Astrocyte of the cerebellum (primary cell): Measurements from ENCODE around the gene N4BP3.
"Not testable (repeated sequence)": the region's sequence is repeated elsewhere in the genome, so short reads cannot be mapped to it uniquely, and the experiment has no call there.

Experiments used
- DNase-seq: peaks from one replicate; pipeline ENCODE4 v3.0.0-alpha.2; 2011; ENCODE audit warnings: low read depth
- H3K4me3 ChIP-seq: 2 replicates; pipeline ENCODE4 v1.5.1; 2011; ENCODE audit warnings: mild to moderate bottlenecking, low read depth, low read length, moderate library complexity
- in situ Hi-C: cut with HindIII; loops from 2 replicates; pipeline ENCODE4 v1.10.0; 2017; ENCODE audit warnings: low sequenced_read_pairs
- TF ChIP-seq, protein P1 (sequence below): IDR thresholded peaks from 2 replicates; pipeline ENCODE4 v1.5.1; 2012; ENCODE audit warnings: low read length, low read depth, moderate library complexity, mild to moderate bottlenecking; ENCODE audit errors: missing control alignments

The N4BP3 gene

DNA sequence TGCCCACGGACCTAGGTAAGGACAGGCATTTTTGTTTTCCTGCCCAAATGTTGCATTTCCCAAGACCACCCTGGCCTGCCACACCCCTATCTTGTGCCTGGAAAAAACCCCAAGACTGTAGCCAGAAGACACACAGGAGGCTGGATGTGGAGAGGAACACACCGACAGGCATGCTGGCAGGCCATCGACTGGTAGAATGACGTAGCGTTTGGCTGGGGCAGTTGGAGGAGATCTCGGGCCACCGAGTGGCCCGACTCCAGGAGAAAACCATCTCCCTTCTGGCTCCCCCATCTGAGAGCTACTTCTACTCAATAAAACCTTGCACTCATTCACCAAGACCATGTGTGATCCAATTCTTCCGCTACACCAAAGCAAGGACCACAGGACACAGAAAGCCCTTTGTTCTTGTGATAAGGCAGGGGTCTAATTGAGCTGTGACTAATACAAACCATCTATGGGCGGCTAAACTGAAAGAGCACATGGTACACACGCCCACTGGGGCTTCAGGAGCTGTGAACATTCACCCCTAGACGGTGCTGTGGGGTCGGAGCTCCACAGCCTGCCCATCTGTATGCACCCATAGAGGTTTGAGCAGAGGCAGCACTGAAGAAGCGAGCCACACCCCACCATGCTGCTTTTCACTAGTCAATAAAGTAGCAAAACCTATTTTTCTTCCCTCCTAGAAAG is 38.9 kb upstream of the N4BP3 start:
- peak; percentile 28 for DNase-seq
- TF ChIP-seq, protein P1, sequence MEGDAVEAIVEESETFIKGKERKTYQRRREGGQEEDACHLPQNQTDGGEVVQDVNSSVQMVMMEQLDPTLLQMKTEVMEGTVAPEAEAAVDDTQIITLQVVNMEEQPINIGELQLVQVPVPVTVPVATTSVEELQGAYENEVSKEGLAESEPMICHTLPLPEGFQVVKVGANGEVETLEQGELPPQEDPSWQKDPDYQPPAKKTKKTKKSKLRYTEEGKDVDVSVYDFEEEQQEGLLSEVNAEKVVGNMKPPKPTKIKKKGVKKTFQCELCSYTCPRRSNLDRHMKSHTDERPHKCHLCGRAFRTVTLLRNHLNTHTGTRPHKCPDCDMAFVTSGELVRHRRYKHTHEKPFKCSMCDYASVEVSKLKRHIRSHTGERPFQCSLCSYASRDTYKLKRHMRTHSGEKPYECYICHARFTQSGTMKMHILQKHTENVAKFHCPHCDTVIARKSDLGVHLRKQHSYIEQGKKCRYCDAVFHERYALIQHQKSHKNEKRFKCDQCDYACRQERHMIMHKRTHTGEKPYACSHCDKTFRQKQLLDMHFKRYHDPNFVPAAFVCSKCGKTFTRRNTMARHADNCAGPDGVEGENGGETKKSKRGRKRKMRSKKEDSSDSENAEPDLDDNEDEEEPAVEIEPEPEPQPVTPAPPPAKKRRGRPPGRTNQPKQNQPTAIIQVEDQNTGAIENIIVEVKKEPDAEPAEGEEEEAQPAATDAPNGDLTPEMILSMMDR, result peak; percentile 34
- in situ Hi-C loops, result no loop called here
- H3K4me3 ChIP-seq, result no peak overlapping the region

DNA sequence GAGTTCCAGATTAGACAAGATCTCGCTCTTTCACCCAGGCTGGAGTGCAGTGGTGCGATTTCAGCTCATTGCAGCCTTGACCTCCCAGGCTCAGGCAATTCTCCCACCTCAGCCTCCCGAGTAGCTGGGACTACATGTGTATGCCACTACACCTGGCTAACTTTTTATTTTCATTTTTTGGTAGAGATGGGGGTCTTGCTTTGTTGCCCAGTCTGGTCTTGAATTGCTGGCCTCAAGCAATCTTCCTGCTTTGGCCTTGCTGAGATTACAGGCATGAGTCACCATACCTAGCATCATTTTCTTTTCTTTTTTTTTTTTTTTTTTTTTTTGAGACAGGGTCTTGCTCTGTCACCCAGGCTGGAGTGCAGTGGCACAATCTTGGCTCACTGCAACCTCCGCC is 36.4 kb upstream of the N4BP3 start:
- H3K4me3 ChIP-seq, DNase-seq, in situ Hi-C loops: not testable (repeated sequence)

DNA sequence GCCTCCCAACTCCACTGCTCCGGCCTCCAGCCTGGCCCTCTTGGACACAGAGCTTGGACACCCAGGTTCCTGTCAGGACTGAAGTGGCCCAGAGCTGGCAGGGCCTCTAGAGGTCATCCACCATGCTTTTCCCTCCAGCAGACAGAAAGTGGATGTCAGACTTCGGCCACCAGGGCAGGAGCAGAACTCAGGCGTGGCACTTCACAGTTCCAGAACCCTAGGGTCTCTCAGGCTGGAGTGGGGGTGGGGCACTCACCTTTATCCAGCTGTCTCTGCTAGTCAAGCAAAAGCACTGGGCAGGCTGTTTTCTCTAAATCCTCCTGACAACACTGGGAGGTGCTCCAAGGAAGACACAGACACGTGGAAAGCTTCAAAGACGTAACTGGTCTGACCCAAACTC is 35.6 kb upstream of the N4BP3 start:
- in situ Hi-C loops, result no loop called here
- DNase-seq, result no peak
- H3K4me3 ChIP-seq, result no peak overlapping the region
- TF ChIP-seq, protein P1, result no peak

DNA sequence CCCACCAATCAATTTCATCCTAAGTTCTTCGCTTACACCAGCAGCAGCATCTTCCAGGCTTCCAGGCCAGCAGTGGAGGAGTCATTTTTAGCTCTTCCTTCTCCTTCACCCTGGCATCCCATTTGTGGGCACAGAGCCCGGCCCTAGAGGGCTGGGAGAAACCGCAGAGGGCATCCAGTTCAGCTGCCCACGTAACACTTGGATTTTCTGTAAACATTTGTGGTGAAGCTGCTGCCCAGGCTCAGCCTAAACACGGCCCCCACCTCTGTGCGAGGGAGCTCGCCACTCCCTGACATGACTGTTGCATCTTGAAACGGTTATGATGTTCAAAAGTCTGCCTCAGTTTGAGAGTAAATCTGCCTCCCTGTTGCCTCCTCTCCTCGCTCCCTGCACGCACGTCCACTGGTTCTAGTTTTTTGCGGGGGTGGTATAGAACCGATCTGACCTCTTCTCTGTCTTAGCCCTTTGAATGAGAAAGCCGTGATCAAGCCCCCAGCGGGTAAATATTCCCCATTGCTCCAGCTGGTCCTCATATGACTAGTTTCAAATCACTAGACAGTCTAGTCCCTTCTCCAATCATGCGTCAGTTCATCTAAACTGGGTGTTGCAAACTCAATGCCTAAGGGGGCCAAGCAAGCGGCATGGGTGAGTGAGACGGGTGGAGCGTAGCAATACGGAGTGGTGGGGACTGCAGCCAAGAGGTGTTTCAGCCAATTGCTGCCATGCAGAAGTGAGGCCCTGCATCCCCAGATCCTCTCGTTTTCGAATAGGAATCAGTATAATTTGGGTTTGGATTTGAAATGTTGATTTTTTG is 34.9 kb upstream of the N4BP3 start:
- TF ChIP-seq, protein P1, result no peak
- in situ Hi-C loops, result no loop called here
- no peak overlapping the region for H3K4me3 ChIP-seq
- DNase-seq, result no peak

DNA sequence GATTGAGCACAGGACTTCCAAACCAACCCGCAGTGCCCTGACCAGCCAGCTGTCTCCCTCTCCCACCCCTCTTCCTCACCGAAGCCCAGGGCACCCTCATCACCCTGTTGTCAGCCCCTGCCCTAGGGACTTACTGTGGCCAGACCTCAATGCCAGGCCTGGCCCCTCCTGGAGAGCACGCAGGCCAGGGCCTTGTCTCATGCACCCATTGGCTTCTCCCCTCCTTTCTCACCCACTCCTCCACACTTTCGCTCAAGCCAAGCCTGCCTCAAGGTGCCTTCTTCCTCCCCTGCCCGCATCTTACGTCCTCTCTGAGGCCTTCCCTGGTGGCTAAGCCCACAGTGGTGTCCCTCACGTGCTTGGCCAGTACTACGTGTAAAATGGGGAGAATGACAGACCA is 33.3 kb upstream of the N4BP3 start:
- no peak overlapping the region for H3K4me3 ChIP-seq
- in situ Hi-C loops, result no loop called here
- no peak for DNase-seq
- TF ChIP-seq, protein P1, result no peak

DNA sequence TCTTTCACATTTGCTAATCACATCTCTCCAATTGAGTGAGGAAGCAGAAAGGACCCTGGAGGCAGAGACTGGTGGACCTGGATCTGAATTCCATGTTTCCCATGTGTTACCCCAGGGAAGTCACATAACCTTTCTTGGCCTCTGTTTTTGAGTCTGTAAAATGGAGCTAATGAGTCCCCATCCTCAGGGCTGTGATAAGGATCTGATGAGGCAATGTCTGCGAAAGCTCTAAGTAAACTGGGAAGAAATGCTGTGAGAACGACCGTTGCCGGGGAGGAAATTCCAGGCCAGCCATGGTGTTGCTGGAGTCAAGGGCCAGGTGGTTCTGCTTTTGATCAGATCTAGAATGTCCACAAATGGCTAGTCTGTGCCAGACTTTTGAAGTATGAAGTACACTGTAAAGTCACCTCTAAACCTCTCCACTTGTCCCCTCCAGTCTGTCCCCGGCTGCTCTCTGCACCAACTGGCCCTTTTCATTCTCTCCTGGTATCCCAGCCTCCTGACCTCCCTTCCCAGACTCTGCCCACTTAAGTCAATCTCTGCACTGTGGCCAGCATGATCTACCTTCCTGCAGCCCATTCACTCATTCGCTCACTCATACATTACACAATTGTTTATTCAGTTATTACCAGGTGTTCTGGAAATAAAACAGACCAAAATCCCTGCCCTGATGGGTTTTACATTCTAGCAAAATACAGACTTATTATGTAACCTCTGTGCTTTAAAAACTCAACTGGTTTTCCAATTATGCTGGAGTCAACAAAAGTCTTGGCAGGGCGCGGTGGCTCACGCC is 32.5 kb upstream of the N4BP3 start:
- TF ChIP-seq, protein P1, result no peak
- in situ Hi-C loops, result no loop called here
- no peak for DNase-seq
- H3K4me3 ChIP-seq, result no peak overlapping the region
